HG02970 (cell line): ENCODE results near the gene VPS26C.
A peak's percentile ranks its signal among the peaks of the same experiment; 100 is the strongest.

Experiments
- ATAC-seq: cut with Tn5 transposase; IDR thresholded peaks from one replicate; pipeline ENCODE4 v1.9.1; 2021; ENCODE audit warnings: mild to moderate bottlenecking, moderate library complexity, moderate number of reproducible peaks; ENCODE audit not compliant: unreplicated experiment, low FRiP score

Gene VPS26C

GRCh38 chr21:37207441-37208009, 59.6 kb downstream of the VPS26C start:
- peak; percentile 63 for ATAC-seq

DNA sequence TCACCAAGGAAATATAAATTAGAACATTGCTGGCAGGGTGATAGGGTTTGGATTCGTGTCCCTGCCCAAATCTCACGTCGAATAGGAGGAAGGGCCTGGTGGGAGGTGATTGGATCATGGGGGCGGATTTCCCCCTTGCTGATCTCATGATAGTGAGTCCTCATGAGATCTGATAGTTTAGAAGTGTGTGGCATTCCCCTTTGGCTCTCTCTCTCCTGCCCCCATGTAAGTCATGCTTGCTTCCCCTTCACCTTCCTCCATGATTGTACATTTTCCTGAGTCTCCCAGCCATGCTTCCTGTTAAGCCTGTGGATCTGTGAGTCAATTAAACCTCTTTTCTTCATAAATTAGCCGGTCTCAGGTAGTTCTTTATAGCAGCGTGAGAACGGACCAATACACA, 60.6 kb downstream of the VPS26C start:
- ATAC-seq = no peak

GRCh38 chr21:37204580-37204979, 62.6 kb downstream of the VPS26C start:
- ATAC-seq = no peak

GRCh38 chr21:37202221-37203110, 64.7 kb downstream of the VPS26C start:
- no peak for ATAC-seq

GRCh38 chr21:37200641-37201480, 66.3 kb downstream of the VPS26C start:
- ATAC-seq = no peak

GRCh38 chr21:37199057-37199924, 67.8 kb downstream of the VPS26C start:
- ATAC-seq = no peak

DNA sequence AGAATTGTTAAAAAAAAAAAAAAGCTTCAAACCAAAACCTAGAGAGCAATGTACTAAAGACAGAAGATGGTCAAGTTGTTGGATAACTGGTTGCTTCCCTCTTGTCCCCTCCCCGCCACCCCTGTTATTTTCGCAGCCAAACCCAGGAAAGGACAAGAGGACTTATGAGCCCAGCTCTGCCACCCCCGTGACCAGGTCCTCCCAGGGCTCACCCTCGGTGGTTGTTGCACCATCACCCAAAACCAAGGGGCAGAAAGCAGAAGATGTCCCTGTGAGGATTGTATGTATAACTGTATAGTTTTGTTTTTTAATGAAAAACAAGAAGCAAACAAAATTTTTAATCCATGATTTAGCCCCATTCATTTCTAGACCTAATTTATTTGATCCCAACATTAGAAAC, 69.4 kb downstream of the VPS26C start:
- ATAC-seq = no peak

GRCh38 chr21:37196847-37197246, 70.3 kb downstream of the VPS26C start:
- ATAC-seq = no peak

DNA sequence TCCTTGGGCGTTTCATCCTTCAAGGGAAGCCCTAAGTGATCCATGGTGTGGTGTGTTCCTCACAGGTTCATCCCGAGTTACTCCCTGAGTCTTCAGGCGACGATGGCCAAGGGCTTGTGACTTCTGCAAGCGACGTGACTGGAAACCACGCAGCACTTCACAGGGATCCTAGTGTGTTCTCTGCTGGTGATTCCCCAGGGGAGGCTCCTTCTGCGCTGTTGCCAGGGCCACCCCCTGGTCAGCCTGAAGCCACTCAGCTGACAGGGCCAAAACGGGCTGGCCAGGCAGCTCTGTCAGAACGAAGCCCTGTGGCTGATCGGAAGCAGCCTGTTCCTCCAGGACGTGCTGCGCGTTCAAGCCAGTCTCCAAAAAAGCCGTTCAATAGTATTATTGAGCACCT, 71.5 kb downstream of the VPS26C start:
- no peak for ATAC-seq

DNA sequence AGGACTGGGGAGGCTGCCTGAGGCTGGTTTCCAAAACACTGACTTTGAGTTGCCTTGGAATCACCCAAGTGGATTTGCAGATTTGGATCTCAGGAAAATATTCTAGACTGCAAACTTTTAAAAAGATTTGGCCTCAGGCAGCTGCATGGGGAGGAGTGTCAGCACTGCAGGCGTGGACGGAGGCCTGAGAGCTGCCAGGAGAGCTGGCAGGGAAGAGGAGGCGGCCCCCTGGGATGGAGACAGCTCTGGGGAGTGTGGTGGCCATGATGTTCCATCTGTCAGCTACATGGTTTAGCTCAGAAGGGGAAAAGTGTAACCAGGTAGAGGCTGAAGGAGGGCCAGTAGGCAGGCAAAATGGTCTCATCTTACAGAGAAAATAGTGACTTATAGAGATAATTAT, 72.1 kb downstream of the VPS26C start:
- ATAC-seq = no peak

DNA sequence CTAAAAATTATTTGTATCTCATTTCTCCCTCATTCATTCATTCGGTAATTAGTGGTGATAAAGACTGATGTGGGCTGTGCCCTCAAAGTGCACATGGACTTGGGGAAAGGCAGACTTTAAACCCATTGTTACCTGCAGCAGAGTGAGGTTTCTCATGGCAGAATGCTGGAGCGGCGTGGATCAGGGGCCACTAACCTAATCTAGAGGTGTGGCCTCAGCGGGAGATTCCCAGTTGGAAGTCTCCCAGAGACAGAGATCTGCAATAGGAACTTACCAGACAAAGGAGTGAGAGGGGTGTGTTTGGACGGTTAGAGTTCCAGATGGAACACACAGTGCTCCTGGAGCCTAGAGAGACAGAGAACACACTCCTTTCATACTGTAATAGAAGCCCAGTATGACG, 73.5 kb downstream of the VPS26C start:
- ATAC-seq = no peak

- ATAC-seq = no peak
These were observed 74.1 kb downstream of the VPS26C start for GRCh38 chr21:37193006-37193405.

DNA sequence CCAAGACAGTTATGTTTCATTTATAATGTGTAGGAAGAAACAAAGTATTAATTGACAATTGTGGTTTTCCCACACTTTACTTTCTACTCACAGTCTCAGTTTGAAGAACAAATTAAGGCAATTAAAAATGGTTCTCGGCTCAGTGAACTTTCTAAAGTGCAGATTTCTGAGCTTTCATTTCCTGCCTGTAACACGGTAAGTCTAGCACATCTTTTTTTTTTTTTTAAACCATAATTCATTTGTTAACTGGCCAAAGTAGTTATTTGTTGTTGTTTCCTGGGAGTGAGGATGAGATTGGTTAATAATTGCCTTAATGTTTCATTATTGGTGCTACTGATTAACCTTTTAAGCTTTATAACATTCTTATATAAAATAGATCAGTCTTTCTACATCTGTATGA, 75.1 kb downstream of the VPS26C start:
- ATAC-seq = no peak

GRCh38 chr21:37188825-37189224, 78.3 kb downstream of the VPS26C start:
- ATAC-seq = no peak

DNA sequence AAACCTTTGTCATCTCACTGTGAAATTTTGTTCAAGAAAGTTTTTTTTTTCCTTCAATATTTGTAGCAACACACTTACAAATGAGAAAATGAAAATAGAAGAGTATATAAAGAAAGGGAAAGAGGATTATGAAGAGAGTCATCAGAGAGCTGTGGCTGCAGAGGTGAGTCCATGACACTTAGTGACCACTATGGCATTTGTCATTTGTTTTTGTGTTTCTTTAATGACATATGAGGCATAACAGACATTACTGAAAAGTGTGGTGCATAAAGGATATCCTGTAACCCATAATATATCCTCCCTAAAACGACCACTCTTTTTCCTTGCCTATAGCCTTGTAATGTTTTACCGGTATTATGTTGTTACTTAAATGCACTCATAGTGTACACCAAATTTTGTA, 80.2 kb downstream of the VPS26C start:
- no peak for ATAC-seq

DNA sequence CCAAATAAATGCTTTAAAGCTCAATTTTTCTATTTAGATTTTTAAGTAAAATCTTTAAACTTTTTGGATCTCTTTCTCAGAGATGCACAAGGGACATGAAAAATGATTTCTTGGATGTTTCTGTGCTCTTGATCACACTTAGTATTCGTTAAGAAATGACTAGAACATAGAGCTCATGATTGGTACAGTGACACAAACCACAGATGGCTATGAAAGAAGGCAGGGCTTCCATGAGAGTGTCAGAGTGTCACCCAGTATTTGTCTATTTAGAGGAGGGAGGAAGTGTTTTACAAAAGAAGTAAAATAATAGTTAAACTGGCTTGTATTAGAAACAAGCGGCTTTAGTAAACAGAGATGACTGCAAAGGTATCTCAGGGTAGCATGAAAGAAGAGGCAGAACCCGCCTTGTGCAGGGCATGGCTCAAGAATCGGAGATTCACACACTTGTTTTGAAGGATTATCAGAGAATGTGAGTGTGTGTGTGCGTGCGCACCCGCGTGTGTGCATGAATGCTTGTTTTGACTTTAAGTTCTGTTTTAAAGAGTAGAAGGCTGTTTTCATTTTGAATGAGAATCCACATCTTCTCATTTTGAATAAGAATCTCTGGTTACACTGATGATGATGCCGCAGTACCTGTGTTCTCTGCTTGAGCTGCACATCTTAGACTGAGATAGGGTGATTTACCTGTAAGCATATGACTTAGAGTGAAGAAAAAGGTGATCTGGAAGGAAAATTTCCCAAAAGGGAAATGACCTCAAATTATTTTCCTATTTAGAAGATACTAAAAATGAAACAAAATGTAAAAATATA, 82.1 kb downstream of the VPS26C start:
- no peak for ATAC-seq

GRCh38 chr21:37183749-37184148, 83.4 kb downstream of the VPS26C start:
- no peak for ATAC-seq

GRCh38 chr21:37182222-37182621, 84.9 kb downstream of the VPS26C start:
- no peak for ATAC-seq

DNA sequence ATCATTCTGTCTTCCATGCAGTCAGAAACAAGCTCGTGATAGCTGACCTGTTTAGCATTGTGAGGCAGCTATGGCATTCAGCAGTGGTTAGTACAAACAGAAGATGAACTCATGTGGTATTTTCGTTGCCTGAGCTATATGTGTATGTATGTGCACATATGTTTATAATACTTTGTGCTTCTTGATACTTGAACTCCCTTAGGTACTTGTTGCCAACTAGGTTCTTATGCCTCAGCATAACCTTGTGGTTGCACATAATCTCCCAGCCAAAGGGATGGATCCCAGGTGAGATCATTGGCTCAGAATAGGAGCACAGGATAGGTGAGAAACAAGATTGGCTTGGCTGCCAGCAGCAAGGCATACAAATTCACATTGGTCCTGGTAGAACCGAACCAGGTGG, 86.1 kb downstream of the VPS26C start:
- no peak for ATAC-seq
